Large intestine (tissue), 3 donors: Measurements from ENCODE around the gene KCNQ1. TPM values are rescaled to one million over a fixed set of nuclear protein-coding genes. Genes with fewer than 3 reads are reported as not detected.

Source experiments
- DNase-seq, 2 donors: peaks; one replicate each; pipeline versions ENCODE4 v3.0.0 to v3.0.0-alpha.2; 2013
- H3K27ac ChIP-seq: one replicate; pipeline ENCODE4 v1.5.1; 2013; ENCODE audit warnings: low read length
- H3K27me3 ChIP-seq: 2 replicates; pipeline ENCODE4 v1.6.1; 2013; ENCODE audit warnings: low read length; ENCODE audit not compliant: control insufficient read depth, insufficient read depth
- H3K36me3 ChIP-seq: 2 replicates; pipeline ENCODE4 v1.6.1; 2013; ENCODE audit warnings: low read length; ENCODE audit not compliant: control insufficient read depth, insufficient read depth
- H3K4me1 ChIP-seq: one replicate; pipeline ENCODE4 v1.6.1; 2013; ENCODE audit warnings: low read length; ENCODE audit not compliant: control insufficient read depth, insufficient read depth
- H3K4me3 ChIP-seq: one replicate; pipeline ENCODE4 v1.5.1; 2013; ENCODE audit warnings: low read length
- H3K9me3 ChIP-seq: one replicate; pipeline ENCODE4 v1.6.1; 2013; ENCODE audit warnings: mild to moderate bottlenecking, low read depth, low read length, moderate library complexity; ENCODE audit not compliant: control insufficient read depth
- WGBS: methylation state at CpG from one replicate; pipeline ENCODE4 v1.1.5; 2013; ENCODE audit warnings: low lambda C conversion rate; ENCODE audit not compliant: insufficient coverage; 5-methylcytosine and 5-hydroxymethylcytosine counted together
- polyA plus RNA-seq: library from polyadenylated mRNA; unstranded; fragments of 120-200 nt; gene quantifications from one replicate; pipeline ENCODE4 v1.2.1, GENCODE V29; 2013

The KCNQ1 gene
- polyA plus RNA-seq, 1 donor = 19.5 TPM

DNA sequence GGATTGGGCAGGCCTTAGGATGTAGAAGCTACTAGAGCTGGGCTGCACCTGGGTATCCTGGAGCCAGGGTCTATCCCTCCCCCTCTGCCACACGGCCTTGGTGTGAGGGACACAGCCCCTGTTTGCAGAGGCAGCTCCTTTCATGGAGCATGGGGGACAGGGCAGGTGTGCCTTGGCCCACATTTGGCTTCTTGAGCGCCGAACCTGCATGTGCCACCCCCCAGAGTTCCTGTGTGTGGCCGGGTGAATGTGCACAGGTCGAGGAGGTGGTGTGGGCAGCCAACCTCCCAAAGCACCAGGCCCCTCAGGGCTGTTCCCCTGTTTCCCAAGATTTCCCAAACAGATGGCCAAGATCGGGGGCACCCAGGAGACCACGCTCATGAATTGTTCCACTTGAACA is 262.9 kb downstream of the KCNQ1 start:
- Histone ChIP-seq H3K9me3 (peaks cover 6% of the 10 kb centered on the region), H3K4me3 (no peak overlapping the region), H3K4me1 (peaks cover 21% of the 10 kb centered on the region), H3K27ac (no peak overlapping the region), H3K36me3 (no peaks in the 10 kb centered on the region), H3K27me3 (no peaks in the 10 kb centered on the region)
- DNase-seq = no peak
- WGBS = no CpG with 5 or more reads among the region's 7 CpGs

DNA sequence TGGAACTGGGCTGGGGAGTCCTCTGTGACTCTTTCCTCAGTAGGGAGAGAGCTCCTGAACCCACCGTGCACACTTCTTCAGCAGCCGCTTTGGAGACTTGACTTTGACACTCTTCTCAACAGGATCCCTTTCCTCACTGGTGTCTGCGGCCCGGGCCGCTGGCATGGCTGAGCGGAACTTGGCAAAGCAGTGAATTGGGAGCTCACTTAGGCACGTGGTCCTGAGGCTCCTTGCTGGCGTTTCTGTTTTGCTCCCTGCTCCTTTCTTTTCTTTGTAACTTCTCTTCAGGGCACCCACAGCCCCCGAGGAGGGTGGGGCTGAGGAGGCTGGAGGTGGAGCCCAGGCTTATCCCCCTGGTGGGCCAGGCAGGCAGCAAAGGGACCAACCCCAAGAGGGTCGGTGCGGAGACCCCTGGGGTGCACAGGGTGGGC is 263.4 kb downstream of the KCNQ1 start:
- Histone ChIP-seq H3K27me3 (no peaks in the 10 kb centered on the region), H3K4me3 (no peak overlapping the region), H3K36me3 (no peaks in the 10 kb centered on the region), H3K9me3 (peaks cover 6% of the 10 kb centered on the region), H3K27ac (peak overlapping the region; percentile 59), H3K4me1 (peaks cover 16% of the 10 kb centered on the region)
- 60% methylated on average over 1 of the region's 11 CpGs for WGBS
- no peak for DNase-seq

DNA sequence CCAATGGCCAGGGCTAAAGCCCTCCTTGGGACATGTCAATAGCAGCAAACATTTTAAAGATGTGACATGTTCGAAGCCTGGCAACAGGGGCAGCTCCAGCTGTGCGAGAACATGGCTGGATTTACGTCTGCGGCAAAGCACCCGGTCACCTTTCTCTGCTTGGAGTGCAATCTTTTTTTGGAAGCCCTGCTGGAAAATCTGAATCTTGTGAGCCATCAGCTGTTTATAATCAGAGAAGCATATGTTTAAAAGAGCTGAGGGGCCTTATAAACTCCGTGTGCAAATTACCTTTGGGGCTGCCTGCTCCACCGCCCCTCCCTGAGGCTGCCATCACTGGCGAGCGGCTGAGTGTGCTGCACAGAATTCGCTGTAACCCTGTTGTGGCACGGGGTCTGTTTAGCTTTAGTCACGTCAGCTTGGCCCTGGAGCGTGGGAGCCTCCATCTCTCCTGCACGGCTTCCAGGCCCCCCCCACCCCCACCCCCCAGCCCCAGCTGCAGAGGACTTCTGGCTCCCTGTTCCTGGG is 264.0 kb downstream of the KCNQ1 start:
- Histone ChIP-seq H3K9me3 (peaks cover 7% of the 10 kb centered on the region), H3K4me3 (no peak overlapping the region), H3K27me3 (no peaks in the 10 kb centered on the region), H3K4me1 (peaks cover 10% of the 10 kb centered on the region), H3K36me3 (no peaks in the 10 kb centered on the region), H3K27ac (peak overlapping the region; percentile 59)
- WGBS = no CpG with 5 or more reads among the region's 14 CpGs
- DNase-seq = peak in 1 of 2 donors; percentile 46

DNA sequence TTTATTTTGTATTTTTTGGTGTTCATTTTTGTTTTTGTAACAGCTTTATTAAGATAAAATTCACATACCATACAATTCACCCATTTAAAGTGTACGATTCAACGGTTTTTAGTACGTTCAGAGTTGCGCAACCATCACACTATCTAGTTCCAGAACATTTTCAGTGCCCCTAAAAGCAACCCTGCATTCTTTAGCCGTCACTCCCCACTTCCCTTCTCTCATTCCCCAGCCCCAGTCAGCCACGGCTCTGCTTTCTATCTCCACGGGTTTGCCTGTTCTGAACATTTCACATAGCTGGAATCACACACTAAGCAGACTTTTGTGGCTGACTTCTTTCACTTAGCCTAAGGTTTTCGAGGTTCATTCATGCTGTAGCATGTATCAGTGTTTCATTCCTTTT is 264.6 kb downstream of the KCNQ1 start:
- Histone ChIP-seq H3K36me3 (no peaks in the 10 kb centered on the region), H3K9me3 (peaks cover 8% of the 10 kb centered on the region), H3K27me3 (no peaks in the 10 kb centered on the region), H3K4me1 (peaks cover 5% of the 10 kb centered on the region), H3K27ac (peak overlapping the region; percentile 2), H3K4me3 (no peak overlapping the region)
- WGBS = 44% methylated on average over 7 of the region's 8 CpGs
- DNase-seq = no peak

DNA sequence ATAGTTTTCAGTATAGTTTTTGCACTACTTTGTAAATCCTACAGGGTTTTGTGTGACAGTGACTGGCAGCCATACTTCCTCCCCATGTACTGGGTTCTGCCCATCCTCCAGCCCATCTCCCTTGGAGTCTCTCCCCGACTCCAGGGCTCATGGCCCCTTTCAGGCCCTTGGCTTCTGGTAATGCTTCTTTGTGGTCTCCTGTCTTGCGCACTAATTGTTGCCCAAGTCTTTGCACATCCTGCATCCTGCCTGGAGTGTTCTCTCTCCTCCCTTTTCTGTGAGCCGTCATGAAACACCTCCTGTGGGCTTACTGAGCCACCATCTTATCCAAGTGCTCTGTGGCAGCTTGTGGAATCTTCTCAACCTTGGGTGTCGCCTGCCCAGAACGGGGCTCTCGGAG is 266.4 kb downstream of the KCNQ1 start:
- peaks cover 5% of the 10 kb centered on the region for H3K4me1 ChIP-seq

DNA sequence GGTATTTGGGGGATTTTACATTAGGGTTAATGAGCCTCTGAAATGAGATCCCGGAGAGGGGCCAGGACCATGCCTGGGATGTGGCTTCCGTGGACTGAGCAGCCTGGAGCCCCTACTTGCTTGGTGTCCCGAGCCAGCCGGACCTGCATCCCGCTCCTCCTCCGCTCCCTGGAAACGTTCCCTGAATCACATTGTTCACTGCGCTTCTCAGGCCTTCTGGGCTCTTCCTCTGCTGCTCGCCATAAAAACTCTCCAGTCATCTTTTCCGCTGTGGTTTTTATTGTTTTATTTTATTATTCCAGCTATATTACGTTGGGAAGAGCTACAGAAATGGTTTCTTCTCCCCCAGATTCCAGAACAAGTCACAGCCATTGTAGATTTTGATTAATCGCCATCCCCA is 268.3 kb downstream of the KCNQ1 start:
- peaks cover 2% of the 10 kb centered on the region for H3K9me3 ChIP-seq
- H3K4me1 ChIP-seq = peaks cover 5% of the 10 kb centered on the region
- no peaks in the 10 kb centered on the region for H3K27me3 ChIP-seq
- DNase-seq = no peak
- no peak overlapping the region for H3K27ac ChIP-seq
- 91% methylated on average over 7 of the region's 12 CpGs for WGBS
- no peaks in the 10 kb centered on the region for H3K36me3 ChIP-seq
- no peak overlapping the region for H3K4me3 ChIP-seq

More for the DNA sequence above, 266.4 kb downstream of the KCNQ1 start:
- Histone ChIP-seq H3K36me3 (no peaks in the 10 kb centered on the region), H3K4me3 (no peak overlapping the region), H3K27ac (no peak overlapping the region), H3K9me3 (peaks cover 5% of the 10 kb centered on the region), H3K27me3 (no peaks in the 10 kb centered on the region)
- WGBS = no CpG with 5 or more reads among the region's 6 CpGs
- DNase-seq = no peak

DNA sequence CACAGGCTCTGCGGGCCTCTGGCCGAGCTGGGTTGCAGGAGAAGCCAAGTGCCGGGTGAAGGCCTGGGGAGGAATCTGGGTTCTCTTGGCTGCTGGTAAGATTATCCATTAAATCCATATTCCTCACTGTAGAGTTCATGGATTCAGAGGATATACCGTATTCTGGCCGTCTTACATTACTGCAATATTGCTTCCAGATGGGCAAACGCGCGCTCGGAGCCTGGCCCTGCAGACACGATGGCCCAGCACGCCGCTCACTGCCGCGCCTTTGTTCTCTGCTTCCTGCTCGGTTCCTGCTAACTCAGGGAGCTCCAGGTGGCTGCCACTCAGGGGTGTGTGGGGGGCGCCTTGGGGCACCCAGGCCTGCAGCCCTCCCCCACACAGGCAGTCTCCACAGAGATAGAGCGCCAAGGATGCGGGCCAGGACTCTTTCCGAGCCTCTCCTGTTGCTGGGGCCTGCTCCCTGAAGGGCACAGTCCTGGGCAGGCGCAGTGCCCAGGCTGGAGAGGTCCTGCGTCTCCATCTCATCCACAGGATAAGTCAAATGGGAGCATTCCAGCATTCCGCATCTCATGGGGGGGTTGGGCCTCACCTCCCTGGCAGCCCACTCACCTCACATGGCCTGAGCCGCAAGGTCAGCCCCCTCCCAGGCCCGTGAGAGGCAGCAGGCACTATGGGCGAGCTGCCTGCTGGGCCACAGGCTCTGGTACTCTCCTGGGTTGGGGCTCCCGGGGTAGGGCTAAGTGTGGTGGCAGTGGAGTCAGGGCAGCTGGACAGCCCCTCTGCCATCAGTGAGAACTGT is 269.1 kb downstream of the KCNQ1 start:
- Histone ChIP-seq H3K4me1 (no peaks in the 10 kb centered on the region), H3K27me3 (no peaks in the 10 kb centered on the region), H3K4me3 (no peak overlapping the region), H3K9me3 (peaks cover 2% of the 10 kb centered on the region), H3K27ac (no peak overlapping the region), H3K36me3 (no peaks in the 10 kb centered on the region)
- DNase-seq = no peak
- no CpG with 5 or more reads among the region's 26 CpGs for WGBS

DNA sequence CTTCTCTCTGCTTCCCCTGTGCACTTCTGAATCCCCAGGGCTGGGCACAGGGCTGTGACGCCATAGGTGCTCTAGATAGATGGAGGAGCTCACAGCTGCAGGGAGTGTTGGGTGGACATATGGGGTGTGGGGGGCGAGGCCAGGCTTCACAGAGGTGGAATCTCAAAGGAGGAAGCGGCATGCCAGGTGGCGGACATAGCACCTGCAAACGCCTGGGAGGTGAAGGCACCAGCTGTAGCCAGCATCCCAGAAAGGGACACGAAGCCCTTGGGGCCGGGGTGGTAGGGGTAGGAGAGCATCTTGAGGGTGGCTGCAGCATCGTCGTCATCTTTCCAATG is 269.6 kb downstream of the KCNQ1 start:
- Histone ChIP-seq H3K4me1 (no peaks in the 10 kb centered on the region), H3K9me3 (peaks cover 2% of the 10 kb centered on the region), H3K27ac (no peak overlapping the region), H3K36me3 (no peaks in the 10 kb centered on the region), H3K27me3 (no peaks in the 10 kb centered on the region), H3K4me3 (no peak overlapping the region)
- DNase-seq = no peak
- WGBS = no CpG with 5 or more reads among the region's 9 CpGs

DNA sequence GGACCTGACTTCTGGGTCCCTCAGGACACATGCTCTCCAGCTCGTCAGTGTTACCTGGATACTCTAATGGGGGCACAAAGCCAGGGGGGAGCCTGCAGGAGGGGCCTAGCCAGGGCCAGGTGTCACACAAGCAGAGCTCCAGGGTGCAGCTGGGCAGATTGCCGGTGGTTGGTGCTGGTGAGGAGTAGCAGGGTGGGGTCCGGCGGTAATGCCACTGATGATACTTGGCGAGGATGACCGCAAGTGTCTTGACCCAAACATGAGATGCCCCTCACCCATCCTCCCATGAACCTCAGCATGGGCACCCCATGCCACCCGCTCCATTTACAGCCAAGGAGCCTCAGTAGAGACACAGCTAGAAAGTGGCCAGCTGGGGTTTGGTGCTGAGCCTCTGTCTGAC is 270.1 kb downstream of the KCNQ1 start:
- peaks cover 2% of the 10 kb centered on the region for H3K9me3 ChIP-seq
- H3K4me1 ChIP-seq = no peaks in the 10 kb centered on the region
- H3K36me3 ChIP-seq = no peaks in the 10 kb centered on the region
- DNase-seq = no peak
- WGBS = no CpG with 5 or more reads among the region's 7 CpGs
- H3K27ac ChIP-seq = no peak overlapping the region
- no peak overlapping the region for H3K4me3 ChIP-seq
- H3K27me3 ChIP-seq = no peaks in the 10 kb centered on the region

DNA sequence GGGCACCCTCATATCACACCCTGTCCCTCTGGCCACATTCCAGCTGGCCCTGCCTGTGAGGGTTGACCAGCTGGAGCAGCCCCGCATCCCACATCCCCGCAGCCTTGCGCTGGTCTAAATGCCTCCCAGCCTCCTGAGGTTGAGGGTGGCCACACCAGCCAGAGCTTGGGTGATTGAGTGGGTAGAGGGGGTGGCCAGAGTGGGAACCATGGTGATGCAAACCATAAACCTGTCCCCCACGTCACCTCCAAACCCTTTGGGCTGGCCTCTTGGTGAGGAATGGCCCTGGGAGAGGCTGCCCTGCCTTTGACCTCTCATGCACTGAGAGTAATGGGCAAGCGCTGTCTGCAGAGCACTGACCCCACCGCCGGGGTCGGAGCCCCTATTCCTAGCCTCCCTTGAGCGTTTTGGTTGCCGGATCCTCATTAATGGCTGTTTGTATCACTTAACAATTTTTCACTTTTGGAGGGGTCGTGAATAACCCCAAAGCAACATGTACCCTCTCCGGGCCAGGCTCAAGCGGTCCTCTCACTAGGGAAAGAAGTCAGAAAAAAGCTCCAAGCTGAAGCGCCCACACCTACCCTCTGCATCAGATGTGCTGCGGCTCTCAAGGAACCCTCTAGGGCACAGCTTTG is 271.0 kb downstream of the KCNQ1 start:
- Histone ChIP-seq H3K4me1 (no peaks in the 10 kb centered on the region), H3K9me3 (peaks cover 2% of the 10 kb centered on the region), H3K27ac (no peak overlapping the region), H3K27me3 (no peaks in the 10 kb centered on the region), H3K36me3 (no peaks in the 10 kb centered on the region), H3K4me3 (no peak overlapping the region)
- DNase-seq = no peak
- no CpG with 5 or more reads among the region's 15 CpGs for whole genome bisulfite sequencing
